HK-2 (cell line): ENCODE data around the gene CACNG4.
"Not testable (repeated sequence)": the region's sequence is repeated elsewhere in the genome, so short reads cannot be mapped to it uniquely, and the experiment has no call there.

ENCODE experiments used
- DNase-seq: peaks from one replicate; pipeline ENCODE4 v3.0.0-alpha.2; 2018; ENCODE audit not compliant: unreplicated experiment

The CACNG4 gene

DNA sequence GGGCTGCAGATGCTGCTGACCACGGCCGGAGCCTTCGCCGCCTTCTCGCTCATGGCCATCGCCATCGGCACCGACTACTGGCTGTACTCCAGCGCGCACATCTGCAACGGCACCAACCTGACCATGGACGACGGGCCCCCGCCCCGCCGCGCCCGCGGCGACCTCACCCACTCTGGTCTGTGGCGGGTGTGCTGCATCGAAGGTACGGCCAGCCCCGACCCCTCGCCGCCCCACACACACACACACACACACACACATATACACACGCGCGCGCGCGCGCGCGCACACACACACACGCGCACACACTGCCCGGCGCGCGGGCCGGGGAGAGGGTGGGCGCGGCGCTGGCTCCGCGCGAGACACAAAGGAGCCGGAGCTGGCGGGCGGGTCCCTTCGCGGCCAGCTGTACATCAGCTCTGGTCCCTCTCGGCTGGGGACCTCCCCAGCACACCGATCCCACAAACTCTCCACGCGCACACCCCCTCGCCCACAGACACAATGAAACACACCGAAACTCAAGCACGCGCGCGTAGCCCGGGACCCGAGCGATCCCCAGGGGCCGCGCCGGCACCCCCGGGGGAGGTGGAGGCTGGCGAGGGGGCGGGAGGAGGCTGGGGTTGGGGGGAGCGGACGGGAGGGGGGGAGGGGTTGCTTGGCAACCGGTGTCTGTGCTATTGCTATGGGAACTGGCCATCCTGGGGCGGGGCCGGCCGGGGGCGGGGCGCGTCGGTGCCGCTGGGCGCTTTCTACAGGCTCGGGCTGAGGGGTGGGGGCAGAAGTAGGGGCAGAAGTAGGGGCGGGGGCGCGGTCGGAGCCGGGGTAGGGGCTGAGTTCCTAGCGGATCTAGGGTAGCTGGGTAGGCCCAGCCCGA, 658 bp downstream of the CACNG4 start:
- DNase-seq, result no peak

DNA sequence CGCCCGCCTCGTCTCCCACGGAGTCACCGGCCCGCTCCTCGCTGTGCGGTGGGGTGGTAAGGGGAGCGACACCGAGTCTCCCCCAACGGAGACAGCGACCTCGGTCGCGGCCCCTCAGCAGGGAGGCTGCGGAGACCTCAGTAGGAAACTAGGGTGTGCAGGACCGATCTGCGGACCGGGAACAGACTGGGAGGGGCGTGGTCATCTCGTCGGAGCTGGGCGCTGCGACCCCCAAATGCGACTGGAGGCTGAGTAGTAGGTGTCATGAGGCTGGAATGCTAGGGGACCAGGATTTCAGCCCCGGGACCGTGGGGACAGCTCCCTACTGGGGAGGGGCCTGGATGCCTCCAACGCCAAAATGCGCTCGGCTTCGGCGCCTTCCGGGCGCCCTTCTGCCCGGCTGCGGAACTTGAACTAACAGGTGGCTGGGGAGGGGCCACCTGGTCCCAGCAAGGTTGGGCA, 1.3 kb downstream of the CACNG4 start:
- DNase-seq, result no peak

DNA sequence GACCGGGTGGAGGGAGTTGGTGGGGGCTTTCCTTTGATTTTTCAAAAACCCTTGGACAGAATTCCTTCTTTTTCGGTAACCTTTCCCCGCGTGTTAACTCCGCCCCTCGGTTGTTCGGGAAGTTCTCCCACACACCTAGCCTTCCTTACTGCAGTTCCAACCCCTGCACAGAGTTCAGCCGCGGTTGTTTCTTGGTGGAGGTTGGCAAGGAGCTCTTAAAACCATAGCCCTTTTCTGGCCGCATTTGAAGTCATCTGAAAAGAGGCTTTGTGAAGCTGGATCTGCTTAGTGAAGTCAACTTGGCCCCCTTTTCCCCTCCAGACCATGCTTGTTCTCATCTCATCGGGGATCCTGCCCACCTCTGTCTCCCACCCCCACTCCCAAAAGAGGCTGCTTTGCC, 1.8 kb downstream of the CACNG4 start:
- DNase-seq, result no peak

DNA sequence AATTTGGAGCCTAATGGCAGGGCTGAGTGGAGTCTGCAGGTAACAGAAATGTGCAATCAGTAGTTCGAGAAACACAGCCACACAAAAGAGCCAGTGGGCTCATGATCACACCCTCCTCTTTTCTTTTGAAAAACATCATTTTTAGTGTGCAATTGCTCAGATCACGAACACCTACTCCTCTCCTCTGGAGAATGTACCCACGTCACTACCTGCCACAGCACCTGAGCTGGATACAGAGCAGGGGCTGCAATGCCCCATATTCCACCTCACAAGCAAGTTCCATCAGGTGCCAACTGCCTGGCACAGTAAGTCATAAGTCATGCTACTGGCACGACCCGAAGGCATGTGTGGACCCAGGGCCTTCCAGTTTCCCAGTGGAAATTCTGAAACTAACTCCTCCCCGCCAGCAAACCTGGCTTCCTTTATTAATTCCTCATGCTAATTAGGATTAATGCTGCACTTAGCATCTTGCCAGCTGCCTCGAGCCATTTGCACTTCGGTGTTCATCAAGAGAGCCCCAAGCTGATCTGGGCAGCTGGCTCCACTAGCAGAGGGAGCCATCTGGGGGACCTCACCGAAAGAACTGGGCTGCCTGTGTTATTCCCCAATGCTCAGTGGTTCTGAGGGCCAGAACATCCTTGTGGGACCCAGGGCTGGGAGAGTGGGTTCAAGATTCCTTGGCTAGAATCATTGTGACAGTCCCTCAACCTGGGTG, 2.4 kb downstream of the CACNG4 start:
- no peak for DNase-seq

DNA sequence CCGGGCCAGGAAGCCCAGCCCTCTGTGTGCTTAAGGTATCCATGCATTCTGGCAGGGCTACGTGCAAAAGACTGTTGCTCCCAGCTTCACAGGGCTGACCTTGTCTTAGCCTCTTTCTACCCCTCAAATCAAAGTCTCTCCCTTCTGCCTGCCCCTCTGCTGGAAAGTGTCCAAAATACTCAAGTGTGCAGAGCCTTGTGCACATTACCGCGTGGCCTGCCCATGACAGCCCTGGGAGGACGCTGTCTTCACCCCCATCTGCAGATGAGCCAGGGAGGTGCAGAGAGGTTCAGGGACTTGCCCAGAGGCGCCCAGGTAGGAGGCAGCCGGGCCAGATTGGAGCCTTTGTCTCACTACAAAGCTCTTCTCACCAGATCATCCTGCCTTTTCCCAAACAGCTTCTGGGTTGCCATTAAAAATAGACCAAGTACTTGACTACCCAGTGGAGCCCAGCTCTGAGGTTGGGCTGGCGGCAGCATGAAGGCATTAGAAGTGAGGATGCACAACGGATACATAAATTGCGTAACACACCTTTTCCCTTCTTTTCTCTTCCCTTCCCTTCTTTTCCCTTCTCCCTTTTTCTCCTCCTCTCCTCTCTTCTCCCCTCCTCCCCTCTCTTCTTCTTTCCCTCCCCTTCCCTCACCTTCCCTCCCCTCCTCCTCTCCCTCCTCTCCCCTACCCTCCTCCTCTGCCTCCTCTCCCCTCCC, 3.5 kb downstream of the CACNG4 start:
- no peak for DNase-seq

DNA sequence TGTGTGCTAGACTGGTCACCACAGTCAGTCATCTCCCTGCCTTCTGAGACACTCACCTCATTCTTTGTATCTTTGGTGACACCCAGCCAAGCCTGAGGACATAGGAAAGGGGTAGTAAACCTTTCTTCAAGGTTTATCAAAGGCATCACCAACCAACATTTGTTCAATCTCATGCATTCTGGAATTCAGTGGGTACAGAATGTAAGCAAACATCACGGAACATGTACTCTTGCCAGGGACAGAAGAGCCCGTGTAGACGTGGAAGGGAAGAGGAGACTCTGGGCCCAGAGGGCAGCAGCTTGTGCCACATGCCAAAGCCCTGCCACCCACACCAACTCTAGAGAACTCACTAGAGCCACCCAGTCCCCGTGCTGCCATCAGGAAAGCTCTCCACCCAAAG, 4.4 kb downstream of the CACNG4 start:
- DNase-seq, result no peak

DNA sequence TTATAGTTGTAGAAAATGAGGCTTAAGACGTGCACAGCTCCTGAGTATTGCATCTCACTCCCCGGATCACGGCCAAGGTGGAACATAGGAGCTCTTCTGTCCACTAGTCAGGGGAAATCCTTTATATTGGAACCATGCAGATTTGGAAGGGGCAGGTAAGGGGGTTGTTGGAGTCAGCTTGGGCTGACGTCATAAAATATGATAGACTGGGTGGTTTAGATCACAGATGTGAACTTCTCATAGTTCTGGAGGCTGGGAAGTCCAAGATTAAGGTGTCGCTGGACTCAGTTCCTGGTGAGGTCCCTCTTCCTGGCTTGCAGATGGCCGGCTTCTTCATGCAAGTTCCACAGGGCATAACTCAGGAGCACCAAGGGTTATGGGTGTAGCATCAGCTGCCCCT, 5.6 kb downstream of the CACNG4 start:
- no peak for DNase-seq

DNA sequence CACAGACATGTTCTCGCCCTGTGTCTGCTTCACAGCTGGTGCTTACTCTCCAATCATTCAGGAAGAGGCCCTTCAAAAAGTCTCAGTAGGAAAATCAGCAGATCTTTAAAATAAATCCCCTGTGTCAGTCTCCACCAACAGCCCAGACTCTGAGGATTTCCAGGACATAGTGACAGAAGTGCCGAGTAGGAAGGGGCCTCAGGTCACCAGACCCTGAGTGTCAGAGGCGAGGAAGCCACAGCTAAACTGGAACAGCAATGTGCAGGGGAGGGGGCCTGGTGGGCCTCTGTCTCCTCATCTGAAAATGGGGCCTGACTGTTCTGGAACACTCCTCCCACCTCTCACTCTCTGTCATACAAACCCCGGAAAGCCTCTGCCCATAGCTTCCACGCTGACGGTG, 6.3 kb downstream of the CACNG4 start:
- no peak for DNase-seq

DNA sequence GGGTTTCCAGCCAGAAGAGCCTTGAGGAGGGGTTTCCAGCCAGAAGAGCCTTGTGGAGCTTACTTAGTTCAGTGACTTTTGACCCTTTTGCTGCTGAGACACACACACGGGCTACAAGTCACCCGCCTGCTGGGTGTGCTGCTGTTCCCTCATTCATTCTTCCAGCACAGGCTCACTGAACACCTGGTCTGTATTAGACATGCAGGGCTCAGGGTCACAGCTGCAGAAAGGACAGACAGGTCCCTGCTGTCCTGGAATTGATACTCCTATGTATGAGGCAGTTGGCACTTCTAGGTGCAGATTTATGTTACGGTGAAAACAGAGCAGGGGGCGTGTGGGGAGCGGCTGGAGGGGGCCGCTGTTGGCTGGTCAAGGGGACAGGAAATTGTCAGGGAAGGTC, 6.8 kb downstream of the CACNG4 start:
- no peak for DNase-seq

DNA sequence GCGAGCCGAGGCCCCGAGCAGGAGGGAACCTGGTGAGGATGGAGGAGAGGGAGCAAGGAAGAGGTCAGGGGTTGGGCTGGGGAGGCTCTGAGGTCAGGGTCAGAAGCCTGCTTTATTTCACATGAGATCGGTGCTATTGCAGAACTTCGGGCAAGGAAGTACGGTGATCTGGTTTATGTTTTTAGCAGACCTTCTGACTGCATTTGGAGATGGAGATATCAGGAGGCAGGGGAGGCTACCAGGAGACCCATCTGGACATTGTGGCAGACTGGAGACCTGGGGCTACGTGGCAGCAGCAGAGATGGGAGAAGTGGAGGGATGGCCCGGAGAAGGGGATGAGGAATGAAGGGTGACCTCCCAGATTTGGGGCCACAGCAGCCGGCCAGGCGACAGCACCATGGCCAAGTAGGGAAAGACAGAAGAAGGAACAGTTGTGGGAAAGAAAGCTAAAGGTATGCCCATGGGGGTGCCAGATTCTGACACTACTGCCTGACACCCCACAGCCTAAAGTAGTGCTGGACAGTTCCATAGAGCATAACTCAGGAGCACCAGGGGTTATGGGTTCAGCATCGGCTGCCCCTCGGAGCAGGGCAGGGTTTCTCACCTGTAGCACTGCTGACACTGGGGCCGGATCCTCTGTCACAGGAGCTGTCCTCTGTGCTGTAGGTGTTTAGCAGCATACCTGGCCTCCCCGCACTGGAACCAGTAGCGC, 7.4 kb downstream of the CACNG4 start:
- DNase-seq, result no peak

DNA sequence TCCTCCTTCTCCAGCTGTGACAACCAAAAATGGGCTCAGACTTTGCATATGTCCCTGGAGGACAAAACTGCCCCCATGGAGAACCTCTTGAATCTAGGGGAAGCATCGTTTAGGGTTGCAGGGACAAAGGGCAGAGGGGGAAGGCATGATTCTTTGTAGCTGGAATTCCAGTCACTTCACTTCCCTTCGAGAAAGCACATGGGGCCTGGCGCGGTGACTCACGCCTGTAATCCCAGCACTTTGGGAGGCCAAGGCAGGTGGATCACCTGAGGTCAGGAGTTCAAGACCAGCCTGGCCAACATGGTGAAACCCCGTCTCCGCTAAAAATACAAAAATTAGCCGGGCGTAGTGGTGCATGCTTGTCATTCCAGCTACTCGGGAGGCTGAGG, 7.9 kb downstream of the CACNG4 start:
- not testable (repeated sequence) for DNase-seq

DNA sequence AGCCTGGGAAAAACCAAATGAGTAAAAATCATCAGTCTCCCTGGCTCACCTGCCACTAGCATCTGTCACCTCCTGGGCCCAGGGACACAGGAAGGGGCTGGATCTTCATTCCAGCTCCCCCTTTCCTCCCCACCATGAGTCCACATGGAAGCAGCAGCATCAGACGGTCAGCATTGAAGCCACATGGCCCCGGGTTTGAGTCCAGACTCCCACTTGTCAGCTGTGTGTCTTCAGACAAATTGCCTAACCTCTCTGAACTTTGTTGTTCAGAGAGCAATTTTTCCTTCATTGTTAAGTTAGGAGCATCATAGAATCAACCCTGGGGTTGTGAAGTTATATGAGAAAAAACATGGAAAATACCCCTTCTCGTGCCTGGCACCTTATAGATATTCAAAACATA, 10.7 kb downstream of the CACNG4 start:
- no peak for DNase-seq

DNA sequence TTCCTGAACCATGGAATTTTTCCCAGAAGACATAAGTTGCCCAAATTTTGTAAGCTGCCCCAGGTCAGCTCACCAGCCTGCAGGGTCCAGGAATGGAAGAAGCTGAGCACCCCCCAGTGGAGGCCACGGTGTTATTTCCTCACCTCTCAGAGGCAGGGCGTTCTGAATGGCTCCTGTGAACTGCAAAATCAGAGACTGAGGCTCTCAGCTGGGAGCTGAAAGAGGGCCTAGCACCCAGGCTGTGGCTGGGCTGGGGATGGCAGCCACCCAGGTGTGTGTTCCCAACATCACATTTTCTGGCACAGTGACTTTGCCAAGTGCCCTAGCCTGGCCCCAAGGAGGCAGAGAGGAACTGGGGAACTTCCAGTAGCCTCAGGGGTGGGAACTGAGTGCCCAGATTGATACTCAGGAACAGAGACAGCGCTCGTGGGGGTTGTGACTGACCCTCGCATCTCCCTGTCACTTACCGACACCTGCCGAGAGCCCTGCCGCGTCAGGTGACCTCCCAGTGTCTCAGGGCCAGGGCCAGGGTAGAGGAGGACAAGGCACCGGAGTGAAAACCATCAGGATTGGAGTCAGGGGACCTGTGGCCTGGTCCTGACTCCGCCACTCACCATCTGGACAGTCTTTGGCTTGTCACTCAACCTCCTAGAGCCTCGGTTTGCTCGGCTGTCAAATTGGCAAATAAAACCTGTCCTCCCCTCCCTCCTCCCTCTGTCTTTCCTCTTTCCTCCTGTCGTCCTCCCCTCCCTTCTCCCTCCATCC, 11.3 kb downstream of the CACNG4 start:
- no peak for DNase-seq

DNA sequence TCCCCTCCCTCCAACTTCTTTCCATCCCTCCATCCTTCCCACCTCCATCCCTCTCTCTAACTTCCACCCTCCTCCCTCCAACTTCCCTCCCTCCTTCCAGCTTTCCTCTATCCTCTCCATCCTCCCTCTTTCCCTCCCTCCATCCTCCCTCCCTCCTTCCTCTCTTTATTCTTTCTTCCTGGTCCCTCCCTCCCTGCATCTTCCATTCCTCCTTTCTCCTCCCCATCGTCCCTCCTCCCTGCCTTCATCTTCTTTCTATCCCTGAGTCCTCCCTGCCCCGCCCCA, 11.8 kb downstream of the CACNG4 start:
- DNase-seq, result no peak

DNA sequence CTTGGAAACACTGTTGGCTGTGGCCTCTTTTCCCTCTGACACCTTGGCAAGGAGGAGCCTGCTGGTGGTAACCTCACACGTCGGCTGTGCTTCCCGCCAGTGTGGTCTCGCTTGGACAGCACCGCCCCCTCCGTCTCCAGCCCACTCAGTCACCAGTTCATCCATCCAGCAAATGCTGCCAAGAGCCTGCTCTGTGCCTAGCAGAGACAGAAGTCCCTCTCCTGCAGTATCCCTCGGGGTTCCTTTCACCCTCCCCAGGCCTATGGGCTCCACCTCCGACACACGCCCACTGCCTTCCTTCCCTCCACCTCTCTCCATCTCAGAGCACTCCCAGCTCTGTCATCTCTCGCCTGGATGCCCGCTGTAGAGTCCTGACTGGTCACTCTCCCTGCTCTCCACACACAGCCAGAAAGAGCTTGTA, 12.3 kb downstream of the CACNG4 start:
- peak; percentile 31 for DNase-seq

DNA sequence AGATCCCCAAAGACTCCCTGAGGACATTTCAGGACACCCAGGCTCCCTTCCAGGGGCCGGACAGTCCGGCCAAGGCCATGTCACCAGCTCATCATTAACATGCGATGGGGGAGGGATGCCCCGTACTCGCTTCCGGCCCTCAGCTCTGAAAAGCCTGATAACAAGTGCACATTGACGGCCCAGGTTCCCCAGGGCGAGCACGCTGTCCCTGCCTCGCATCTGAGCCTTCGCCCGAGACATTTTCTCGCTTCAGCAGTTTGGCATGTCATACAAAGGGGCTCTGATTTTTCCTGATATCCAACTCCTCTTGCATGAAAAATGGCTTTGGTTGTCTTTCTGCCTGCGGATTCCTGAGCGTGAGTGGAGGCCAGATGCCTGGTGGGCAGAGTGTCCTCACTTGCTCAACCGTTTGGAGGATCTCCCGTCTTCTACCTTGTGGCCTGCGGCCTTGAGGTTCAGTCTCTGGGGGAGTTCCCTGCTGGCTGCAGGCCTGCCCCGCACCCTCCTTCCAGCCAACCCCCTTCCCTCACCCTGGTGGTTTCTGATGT, 14.1 kb downstream of the CACNG4 start:
- no peak for DNase-seq

DNA sequence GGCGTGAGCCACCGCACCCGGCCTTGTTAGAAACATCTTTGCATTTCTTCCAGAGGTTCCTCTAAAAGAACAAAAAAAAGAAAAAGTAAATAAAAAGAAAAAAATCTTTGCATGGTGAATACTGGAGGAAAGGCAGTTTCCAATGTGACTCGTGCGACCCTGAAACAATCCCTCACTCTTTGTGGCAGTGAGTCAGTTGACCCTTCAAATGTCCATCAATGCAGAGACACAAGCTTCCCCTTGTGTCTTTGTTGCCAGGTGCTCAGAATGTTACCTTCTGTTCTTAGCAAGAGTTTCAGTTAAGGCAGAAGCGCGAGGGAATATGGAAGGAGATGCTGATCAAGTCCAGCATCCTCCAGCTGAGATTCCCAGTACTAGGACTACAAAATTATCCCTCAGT, 16.4 kb downstream of the CACNG4 start:
- DNase-seq, result no peak

DNA sequence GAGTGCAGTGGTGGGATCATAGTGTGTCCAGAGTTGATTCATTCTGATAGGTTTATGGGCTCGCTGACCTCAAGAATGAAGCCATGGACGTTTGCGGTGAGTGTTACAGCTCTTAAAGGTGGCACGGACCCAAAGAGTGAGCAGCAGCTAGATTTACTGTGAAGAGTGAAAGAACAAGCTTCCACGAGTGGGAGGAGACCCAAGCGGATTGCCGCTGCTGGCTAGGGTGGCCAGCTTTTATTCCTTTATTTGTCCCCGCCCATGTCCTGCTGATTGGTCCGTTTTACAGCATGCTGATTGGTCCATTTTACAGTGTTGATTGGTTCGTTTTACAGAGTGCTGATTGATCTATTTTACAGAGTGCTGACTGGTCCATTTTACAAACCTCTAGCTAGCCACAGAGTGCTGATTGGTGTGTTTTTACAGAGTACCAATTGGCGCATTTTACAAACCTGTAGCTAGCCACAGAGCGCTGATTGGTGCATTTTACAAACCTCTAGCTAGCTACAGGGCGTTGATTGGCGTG, 17.5 kb downstream of the CACNG4 start:
- DNase-seq, result no peak

DNA sequence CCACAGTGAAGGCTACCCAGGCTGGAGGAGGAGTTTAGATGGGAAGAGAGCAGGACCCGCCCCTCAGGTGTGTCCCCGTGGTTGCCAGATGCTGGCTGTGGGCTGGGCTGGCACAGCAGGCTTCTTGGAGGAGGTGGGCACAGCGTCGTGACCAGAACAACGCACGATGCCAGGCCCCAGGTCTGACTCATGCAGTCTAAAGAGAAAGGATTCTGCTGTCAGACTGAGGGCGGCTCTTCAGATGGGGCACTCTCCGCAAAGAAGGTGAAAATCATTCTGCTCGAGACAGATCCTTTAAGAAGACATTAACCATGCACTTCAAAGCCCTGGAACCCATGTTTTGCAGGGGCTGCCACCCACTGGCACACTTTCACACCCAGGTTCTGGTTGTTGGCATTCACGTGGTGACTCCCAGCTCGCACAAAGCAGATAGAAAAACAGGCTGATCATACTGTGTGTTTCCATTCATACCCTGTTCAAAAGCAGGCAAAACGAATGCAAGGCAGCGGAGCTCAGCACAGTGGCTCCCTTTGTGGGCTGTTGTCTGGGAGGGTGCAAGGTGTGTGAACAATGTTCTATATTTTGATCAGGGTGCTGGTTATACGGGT, 19.0 kb downstream of the CACNG4 start:
- no peak for DNase-seq

DNA sequence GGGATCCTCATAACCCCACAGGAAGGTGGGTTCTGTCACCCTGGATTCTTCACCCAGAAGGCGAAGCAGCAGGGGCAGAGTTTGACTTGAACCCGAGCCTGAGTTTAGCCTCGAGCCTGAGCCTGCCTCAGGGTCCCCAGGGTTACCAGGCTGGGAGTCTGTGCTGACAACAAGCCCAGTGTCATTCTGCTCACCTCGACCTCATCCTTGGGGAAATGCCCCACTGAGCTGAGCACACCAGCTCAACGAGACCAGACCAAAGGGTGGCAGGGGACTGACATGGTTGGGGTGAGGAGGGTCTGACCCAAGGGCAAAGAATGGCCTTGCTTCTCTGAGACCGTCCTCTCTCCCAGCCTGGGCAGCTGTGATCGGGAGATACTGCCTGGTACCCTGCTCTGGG, 20.2 kb downstream of the CACNG4 start:
- DNase-seq, result no peak
